H4 (cell line): Measurements from ENCODE around the gene TRIOBP. TPM values are rescaled to one million over a fixed set of nuclear protein-coding genes. Genes with fewer than 3 reads are reported as not detected.
A peak's percentile ranks its signal among the peaks of the same experiment; 100 is the strongest.

ENCODE experiments used
- DNase-seq: peaks from one replicate; pipeline ENCODE4 v3.0.0-alpha.2; 2015; ENCODE audit warnings: low spot score
- total RNA-seq: library from RNA; depleted of rRNA; stranded (reverse); fragments of >200 nt; shearing (Covaris generic); gene quantifications from 2 replicates; pipeline ENCODE4 v1.2.3, GENCODE V29; 2014

Gene TRIOBP
- total RNA-seq, 1 experiment from 2014 or later: 18.3 TPM

DNA sequence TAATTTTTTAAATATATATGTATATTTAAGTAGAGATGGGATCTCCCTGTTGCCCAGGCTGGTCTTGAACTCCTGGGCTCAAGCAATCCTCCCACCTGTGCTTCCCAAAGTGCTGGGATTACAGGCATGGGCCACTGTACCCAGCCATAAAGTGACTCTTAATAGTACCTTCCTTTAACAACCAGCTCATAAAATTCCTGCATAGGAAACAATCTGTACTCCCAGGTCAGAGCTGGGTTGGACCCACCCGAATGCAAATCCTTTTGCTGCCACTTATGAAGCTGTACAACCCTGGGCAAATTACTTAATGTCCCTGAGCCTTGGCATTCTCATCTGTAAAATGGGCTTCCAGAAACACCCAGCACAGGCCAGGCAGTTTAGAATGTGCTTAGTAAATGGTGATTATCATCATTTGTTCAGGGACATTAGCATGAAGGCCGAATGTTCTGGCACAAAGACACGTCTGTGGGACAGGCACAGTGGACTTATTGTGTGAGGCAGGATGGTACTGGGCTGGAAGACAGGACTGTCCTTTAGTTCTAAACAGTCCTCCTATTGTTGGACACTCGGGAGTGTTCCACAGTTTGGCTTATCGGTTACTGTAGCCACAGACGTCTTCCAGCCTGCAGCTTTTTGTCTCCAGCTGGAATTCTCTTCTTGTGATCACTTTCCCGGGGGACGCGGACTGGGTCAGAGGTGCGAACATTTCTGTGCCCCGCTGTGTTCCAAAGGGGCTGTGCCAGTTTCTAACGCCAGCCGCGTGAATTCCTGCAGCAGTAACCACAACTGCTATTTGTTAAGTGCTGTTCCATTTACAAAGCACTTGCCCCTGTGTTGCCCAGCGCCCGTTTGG, 32.4 kb upstream of the TRIOBP start:
- DNase-seq: no peak

DNA sequence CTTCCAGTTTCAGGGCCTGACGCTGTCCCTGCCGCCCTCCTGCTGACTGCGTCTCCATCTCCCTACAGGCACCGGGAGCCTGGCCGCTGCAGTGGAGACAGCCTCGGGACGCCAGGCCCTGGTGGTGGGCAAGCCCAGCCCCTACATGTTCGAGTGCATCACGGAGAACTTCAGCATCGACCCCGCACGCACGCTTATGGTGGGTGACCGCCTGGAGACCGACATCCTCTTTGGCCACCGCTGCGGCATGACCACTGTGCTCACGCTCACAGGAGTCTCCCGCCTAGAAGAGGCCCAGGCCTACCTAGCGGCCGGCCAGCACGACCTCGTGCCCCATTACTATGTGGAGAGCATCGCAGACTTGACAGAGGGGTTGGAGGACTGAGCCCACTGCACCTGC, 31.4 kb upstream of the TRIOBP start:
- DNase-seq: no peak

DNA sequence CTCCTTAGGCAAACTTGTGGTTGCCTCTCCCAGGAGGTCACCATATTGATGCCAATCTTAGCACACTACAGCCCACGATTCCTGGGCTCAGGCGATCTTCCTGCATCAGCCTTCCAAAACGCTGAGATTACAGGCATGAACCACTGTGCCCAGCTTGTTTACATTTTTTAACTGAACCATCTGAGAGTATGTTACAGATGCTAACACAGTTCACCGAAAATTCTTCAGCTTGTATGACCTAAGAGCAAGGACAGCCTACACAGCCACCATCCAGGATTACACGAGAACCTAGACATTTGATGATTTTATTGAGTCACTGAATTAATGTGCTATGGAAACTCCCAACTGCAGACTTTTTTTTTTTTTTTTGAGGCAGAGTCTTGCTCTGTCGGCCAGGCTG, 27.3 kb upstream of the TRIOBP start:
- peak; percentile 50 for DNase-seq

DNA sequence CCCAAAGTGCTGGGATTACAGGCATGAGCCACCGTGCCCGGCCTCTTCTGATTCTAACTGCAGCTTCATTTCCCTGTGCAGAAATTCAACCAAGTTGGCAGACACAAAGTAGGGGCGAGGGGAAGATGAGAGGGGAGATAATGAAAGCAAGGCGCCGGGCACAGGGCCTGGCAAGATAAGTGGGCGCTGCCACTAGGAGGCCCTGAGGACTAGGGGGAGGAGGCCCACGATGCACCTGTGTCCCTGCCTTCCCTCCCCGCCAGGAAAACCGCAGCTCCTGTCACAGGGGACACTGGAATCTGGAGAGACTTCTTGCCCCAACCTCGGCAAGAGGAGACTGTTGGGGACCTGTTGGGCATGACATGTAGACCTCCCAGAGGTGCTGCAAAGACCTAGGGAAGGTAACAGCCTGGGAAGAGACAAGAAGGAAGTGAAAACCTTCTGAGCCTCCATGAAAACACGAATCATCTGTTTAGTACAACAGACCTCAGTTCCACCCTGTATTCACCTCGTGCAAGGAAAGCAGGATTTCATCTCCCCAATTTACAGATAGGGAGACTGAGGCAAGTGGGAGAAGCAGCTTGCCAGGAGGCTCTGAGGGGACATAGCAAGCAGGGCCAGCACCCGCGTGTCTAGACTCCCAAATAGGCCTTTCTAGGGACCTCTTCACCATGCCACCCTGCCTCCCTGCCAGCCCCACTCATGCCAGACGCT, 24.5 kb upstream of the TRIOBP start:
- no peak for DNase-seq

DNA sequence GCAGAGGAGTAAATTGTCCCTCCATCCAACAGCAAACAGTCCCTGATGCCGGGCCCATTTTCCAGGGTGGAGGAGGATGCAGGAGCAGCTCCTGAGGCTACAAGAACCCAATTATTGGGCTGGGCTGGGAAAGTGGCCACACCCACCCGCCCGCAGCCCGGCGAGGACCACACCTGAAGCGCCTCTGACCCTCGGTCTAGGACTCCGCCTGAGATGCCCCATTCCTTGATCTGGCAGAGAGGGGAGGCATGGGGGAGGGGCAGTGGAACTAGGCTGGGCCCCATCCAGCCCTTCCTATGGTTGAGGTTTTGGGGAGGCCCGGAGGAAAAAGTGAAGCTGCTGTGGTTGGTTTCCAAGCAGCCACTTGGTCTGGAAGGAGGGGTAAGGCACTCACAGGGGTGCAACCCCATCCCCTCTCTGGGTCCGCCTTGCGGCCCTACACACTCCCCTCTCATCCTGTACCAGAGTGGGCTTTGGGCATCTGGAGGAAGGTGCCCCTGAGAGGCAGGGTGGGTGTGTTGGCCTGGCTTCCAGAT, 23.9 kb upstream of the TRIOBP start:
- no peak for DNase-seq

DNA sequence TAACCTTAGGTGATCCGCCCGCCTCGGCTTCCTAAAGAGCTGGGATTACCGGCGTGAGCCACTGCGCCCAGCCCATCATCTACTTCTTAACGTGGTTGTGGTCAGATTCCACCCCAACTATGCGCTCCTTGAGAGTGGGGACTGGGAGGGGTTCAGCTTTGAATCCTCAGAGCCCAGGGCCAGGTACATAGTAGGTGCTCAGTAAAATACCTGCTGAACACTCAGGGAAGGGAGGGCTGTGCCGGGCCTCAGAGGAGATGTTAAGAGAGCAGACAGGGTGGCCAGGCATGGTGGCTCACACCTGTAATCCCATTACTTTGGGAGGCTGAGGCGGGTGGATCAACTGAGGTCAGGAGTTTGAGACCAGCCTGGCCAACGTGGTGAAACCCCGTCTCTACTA, 22.6 kb upstream of the TRIOBP start:
- no peak for DNase-seq

DNA sequence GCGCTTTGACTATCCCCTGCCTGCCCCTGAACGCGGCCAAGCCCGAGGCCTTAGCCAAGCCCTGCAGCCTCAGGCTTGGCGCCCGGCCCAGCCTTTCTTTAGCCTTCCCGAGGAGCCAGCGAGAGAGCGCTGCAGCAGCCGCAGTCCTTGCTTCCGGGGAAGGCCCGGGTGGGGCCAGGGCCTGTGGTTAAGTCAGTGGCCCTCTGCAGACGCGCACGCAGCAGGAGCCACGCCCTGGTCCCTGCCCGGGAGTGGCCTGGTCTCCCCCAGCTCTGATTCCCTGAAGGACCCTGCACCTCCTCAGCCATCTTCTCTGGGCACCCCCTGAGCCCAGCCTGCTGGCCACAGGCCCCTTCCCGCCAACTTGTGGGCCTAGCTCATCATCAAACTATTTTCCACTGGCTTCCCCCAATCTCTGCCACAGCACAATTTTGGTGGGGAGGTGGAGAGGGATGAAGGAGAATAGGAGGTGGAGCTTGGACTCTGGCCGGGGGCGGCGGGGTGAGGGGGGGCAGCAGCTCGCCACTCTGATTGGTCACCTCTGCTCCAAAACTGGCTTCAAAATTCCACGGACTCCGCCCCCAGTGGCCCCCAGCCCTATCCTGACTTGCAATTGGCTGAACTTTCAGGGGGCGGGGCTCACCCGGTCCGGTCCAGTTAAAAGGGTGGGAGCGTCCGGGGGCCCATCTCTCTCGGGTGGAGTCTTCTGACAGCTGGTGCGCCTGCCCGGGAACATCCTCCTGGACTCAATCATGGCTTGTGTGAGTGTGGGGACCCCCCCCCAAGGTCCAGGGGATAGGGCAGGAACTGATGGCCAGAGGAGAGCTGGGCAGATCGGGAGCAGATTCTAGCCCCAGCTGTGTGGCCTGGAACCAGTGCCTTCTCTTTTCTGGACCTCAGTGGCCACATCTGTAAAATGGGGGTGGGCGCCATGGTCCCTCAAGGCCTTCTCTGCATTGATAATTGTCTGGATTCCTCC, 21.6 kb upstream of the TRIOBP start, which contains the start of gene LGALS1:
Gene LGALS1 (plus strand): TSS at position 686 of the 979 bp plus-strand sequence. CDS start 67 bp downstream, at position 753.
- peak; percentile 92 for DNase-seq

DNA sequence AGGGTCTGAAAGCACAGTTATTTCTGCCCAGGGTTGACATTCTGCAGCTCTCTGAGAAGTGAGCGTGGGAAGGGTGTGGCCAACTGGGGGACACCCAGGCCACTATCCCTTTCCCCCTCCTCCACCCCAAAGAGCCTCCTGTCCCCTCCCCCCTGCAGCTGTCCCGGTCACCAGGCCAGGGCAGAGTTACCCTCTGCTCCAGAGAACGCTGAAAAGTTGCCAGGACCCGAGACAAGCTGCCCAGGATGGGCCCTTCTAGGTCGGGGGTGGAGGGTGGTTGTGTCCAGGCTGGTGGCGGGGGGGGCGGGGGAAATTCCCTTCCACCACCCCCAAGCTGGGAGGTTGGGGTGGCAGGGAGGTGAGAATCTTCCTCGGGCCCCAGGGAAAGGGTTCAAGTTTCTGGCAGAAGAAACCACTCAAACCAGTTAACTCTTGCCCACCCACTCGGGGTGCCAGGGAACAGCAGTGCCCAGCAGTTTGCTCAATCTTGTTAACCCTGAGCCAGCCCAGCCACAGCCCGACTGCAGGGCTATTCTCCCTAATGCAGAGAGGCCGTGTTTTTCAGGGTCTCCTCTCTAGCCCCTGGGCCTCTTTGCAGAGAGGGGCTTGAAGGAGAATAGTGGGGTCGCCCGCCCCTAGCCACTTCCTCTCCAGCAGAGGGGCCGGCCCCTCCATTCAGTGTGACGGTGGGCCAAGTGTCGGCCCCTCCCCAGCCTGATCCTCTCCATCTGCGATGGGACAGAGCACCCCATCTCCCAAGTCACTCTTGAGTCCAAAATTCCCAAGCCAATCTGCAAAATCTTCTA, 20.7 kb upstream of the TRIOBP start:
- DNase-seq: peak; percentile 31

DNA sequence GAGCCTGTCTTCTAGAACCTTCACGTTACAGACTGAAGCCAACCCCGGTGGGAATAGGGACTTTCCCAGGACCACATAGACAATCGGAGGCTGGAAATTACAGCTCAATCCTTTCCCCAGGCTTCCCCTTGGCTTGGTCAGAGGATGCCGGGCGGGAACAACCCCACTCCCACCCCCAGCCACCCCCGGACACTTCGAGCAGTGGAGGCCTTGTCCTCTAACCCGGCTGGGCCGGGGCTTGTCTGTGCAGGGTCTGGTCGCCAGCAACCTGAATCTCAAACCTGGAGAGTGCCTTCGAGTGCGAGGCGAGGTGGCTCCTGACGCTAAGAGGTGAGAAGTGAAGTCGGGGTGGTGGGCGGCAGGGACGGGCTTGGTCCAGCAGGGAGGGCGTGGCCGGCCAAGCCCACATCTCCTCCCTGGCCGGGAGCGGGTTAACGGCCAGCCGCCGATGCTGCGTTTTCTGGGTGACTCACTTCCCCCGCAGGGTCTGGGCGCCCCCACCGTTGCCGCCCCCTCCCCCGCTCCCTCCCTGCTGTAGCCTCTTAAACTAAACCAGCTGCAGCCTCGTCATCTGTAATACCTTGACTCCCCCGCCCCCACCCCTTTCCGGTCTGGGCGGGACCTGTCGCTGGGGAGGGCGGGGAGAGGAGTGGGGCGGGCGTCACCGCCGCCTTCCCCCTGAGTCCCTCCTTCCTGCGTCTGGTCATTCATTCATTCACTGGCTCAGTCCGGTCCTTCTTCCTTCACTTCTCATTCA, 19.9 kb upstream of the TRIOBP start:
- DNase-seq: peak; percentile 89

DNA sequence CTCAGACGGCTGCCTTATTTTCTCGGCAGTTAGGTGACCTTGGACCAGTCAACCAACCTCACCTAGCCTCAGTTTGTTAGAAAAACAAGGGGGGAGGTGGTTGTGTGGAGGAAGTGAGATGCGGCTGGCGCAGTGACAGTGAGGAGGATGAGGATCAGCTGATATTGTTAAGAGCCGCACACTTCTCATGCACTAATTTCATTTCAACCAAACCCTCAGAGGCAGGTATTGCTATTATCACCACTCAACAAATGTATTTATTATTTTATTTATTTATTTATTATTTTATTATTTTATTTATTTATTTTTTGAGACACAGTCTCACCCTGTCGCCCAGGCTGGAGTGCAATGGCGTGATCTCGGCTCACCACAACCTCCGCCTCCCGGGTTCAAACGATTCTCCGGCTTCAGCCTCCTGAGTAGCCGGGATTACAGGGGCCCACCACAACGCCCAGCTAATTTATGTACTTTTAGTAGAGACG, 19.3 kb upstream of the TRIOBP start:
- no peak for DNase-seq

DNA sequence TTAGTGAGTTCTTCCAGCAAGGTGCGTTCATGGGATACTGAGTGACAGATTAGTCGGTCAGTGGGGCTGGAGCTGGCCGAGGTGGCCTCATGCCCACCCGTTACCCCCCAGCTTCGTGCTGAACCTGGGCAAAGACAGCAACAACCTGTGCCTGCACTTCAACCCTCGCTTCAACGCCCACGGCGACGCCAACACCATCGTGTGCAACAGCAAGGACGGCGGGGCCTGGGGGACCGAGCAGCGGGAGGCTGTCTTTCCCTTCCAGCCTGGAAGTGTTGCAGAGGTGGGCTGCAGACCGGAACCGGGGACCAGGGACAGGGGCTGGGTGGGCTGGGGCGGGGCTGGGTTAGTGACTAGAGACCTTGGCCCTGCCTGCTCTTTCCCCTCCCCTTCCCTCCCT, 18.5 kb upstream of the TRIOBP start:
- no peak for DNase-seq

DNA sequence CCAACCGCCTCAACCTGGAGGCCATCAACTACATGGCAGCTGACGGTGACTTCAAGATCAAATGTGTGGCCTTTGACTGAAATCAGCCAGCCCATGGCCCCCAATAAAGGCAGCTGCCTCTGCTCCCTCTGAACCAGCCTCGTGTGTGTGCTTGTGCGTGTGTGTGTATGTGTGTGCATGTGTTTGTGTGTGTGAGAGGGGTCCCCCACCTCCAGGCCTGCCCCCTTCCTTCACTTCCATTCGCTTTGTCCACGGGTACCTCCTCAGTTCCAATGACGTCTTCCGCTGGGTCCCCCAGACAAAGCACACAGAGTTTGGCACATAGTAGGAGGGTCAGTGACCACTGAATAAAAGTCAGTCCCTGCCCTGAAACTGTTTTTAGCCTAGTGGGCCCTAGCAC, 17.2 kb upstream of the TRIOBP start:
- DNase-seq: no peak

DNA sequence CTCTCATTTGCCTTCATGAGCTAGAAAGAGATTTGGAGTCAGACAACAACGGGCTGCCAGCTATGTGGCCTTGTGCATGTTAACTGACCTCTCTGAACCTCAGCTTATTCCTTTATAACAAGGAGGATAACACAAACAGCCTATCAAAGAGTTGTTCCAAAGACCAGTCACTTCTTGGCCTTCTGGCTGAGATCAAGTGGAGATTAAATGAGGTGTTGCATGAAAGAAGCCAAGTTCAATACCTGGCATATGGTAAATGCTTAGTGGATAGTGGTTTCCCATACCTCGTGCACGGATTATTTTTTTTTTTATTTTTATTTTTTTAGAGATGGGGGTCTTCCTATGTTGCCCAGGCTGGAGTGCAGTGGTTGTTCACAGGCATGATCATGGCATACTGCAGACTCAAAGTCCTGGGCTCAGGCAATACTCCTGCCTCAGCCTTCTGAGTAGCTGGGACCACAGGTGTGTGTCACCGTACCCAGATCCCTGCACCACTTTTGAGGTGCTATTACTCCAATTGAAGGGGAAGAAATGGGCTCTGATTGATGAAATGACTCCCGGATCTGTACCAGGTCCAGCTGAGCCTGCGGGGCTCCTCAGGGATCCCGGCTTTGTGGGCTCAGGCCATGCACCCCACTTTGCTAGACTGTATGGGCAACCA, 16.5 kb upstream of the TRIOBP start:
- no peak for DNase-seq

DNA sequence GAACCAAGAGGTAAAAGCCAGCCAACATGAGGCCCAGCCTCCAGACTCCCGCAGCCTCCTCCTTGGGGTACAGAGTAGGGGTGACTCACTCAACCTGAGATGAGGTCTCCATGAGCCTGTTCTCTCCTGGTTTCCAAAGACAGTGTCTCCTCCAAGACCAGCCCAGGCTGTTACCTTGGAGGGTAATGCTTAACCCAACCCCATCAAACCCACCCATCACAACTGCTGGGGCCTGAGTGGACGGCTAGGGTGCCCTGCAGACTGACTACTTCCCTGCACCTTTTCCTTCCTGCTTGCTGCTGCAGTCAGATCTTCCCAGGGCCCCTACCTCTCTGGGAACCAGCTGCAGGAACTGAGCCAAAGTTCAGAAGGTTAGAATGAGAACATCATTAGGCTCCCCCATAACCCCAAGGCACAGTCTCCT, 15.8 kb upstream of the TRIOBP start:
- DNase-seq: no peak

DNA sequence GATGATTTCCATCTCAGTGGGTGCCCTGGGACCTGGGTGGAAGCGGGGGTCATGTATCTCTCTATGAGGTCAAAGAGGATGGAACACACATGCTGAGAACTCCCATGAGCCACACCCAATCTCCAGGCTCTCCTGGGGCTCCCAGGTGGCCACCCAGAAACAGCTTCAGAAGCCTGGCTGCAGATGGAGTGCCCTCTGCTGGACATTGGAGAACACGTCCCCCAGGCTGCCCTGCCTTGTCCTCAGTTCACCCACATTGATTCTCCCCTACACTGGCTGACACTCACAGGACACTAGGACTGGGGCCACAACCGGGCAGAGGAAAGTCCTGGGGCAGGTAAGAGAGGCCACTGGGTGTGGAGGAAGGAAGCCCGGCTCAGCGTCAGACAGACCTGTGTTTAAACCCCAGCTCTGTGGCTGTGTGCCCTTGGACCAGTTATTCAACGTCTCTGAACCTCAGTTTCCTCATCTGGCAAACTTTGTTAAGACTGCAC, 15.2 kb upstream of the TRIOBP start:
- peak; percentile 50 for DNase-seq

DNA sequence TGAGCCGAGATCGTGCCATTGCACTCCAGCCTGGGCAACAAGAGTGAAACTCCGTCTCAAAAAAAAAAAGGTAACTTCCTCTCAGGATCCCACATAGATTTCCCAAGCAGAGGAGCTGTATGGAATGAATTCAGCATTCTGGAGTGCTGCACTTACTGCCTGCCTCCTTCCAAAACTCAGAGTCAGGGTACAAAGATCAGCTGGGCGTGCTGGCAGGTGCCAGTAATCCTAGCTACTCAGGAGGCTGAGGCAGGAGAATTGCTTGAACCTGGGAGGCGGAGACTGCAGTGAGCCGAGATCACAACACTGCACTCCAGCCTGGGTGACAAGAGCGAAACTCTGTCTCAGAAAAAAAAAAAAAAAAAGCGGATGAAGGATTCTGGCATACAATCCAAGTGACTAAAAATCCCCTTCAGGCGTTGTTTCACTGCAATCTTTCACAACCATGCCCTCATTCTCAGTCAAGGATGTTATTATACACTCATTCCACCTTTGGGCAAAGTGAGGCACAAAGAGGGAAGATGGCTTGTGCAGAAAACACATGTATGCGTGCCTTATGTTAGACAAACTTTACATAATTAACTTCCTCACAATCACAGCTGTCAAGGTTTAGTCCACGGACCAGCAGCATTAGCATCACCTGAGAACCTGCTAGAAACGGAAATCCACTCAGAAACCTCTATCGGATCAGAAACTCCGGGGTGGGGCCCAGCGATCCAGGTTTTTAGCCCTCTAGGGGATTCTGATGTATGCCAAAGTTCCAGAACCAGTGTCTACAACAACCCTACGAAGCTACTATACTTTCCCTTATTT, 11.8 kb upstream of the TRIOBP start:
- DNase-seq: no peak

DNA sequence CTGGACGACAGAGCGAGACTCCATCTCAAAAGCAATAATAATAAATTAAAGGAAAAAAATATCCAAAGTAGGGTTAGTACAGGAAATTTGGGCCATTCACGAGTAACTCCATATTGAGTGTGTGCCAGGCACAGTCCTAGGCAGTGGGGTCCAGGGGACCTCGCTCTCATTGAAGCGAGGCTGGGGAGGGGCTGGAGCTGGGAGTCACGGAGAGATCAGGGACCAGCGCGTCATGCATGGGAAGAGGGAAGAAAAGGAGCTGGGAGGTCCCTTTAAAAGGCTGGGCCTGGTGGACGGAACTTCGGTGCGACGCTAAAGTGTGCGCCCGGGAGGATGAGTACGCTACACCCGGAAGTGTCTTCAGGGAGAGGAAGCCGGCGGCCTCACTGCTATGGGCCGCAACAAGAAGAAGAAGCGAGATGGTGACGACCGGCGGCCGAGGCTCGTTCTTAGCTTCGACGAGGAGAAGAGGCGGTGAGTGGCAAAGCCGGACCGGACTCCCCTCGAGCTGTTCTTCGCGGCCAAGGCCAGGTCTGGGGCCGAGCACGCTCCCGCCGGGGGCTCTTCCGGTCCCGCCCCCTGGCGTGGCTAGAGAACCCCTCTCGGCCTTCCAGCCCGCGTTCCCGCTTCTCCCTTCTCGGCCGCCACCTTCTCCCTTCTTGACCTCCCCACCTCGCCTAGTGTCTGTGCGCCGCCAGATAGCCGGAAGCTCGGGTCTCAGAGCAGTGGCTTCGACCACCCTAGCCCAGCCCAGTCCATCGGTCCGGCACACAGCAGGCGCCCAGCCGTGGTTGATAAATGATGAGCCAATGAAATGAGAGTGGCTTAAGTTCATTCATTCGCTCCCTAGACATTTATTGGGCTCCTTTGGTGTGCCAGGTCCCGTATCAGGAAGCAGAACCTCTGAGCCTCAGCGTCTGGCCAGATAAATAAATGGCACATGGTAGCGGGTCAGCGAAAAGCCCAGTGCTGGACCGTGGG, 10.6 kb upstream of the TRIOBP start, which contains the start of gene NOL12:
Gene NOL12 (plus strand): TSS at position 342 of the 981 bp plus-strand sequence. CDS start 50 bp downstream, at position 392.
- DNase-seq: peak; percentile 78
